B cell (primary cell): ENCODE data around the gene ZNF469. TPM values are rescaled to one million over a fixed set of nuclear protein-coding genes. Genes with fewer than 3 reads are reported as not detected.

Experiments used
- ATAC-seq: fragments of 200-7000 bp; cut with Tn5 transposase; one replicate; pipeline ENCODE4 v1.10.0; 2021; ENCODE audit warnings: low read depth, mild to moderate bottlenecking, moderate number of reproducible peaks, moderate library complexity
- CTCF ChIA-PET: fragments of 350-600 bp; sonication (Branson Sonifier 250); formaldehyde crosslinking; loops from one replicate; lab custom pipeline; 2021; ENCODE audit warnings: antibody characterized with exemption, inconsistent platforms; lab: Charles Lee
- POLR2A ChIA-PET: fragments of 350-600 bp; sonication (Branson Sonifier 250); formaldehyde crosslinking; loops from one replicate; lab custom pipeline; 2021; ENCODE audit warnings: antibody characterized with exemption; lab: Charles Lee
- DNase-seq: peaks from one replicate; pipeline ENCODE4 v3.0.0; 2013
- H2AFZ ChIP-seq: 2 replicates; pipeline ENCODE4 v1.6.1; 2012; ENCODE audit warnings: mild to moderate bottlenecking, low read depth, low read length; ENCODE audit not compliant: insufficient read depth, poor library complexity, severe bottlenecking
- H3K27ac ChIP-seq, 2 donors: 1 replicate in 1 of 2; 2 replicates in 1 of 2; pipeline ENCODE4 v1.5.1; 2012 to 2013; ENCODE audit warnings: low read length in 2 of 2, mild to moderate bottlenecking in 2 of 2, moderate library complexity in 1 of 2
- H3K27me3 ChIP-seq, 4 experiments: fragments of 200-600 bp in 1 of 4; sonication (generic) in 1 of 4; replicated peaks in 1 of 4; 1 replicate in 2 of 4; 2 replicates in 2 of 4; pipeline versions ENCODE4 v1.6.1 to v1.7.0; 2013 to 2016; ENCODE audit warnings: low read length in 3 of 4, mild to moderate bottlenecking in 2 of 4, mixed read lengths in 1 of 4, moderate library complexity in 1 of 4; ENCODE audit not compliant: insufficient read depth in 4 of 4, control insufficient read depth in 3 of 4; ENCODE audit errors: control extremely low read depth in 1 of 4
- H3K36me3 ChIP-seq, 2 experiments: replicated peaks in 1 of 2; 1 replicate in 1 of 2; 2 replicates in 1 of 2; pipeline versions ENCODE4 v1.6.1 to v1.7.1; 2013; ENCODE audit warnings: low read length in 1 of 2; ENCODE audit not compliant: insufficient read depth in 2 of 2, control insufficient read depth in 1 of 2; ENCODE audit errors: control extremely low read depth in 1 of 2, extremely low read depth in 1 of 2
- H3K4me1 ChIP-seq, 2 donors: fragments of 200-600 bp in 1 of 2; sonication (generic) in 1 of 2; 1 replicate in 1 of 2; 2 replicates in 1 of 2; pipeline versions ENCODE4 v1.5.1 to v1.6.1; 2013 to 2017; ENCODE audit warnings: low read length in 2 of 2; ENCODE audit not compliant: control insufficient read depth in 2 of 2, insufficient read depth in 2 of 2
- H3K4me2 ChIP-seq: replicated peaks from 2 replicates; pipeline ENCODE3; 2012; ENCODE audit warnings: mild to moderate bottlenecking, low read depth, low read length; ENCODE audit not compliant: poor library complexity, severe bottlenecking
- H3K4me3 ChIP-seq, 5 experiments: fragments of 200-600 bp in 1 of 5; sonication (generic) in 1 of 5; 1 replicate in 3 of 5; 2 replicates in 2 of 5; pipeline versions ENCODE4 v1.5.1 to v1.7.0; 2011 to 2016; ENCODE audit warnings: low read length in 4 of 5, mild to moderate bottlenecking in 4 of 5, low read depth in 2 of 5, control low read depth in 1 of 5, moderate library complexity in 1 of 5; ENCODE audit not compliant: insufficient read depth in 1 of 5; ENCODE audit errors: control extremely low read depth in 1 of 5, extremely low read depth in 1 of 5
- H3K79me2 ChIP-seq: fragments of 200-600 bp; sonication (generic); one replicate; pipeline ENCODE4 v1.6.0; 2016; ENCODE audit warnings: low read length; ENCODE audit not compliant: control insufficient read depth, insufficient read depth
- H3K9ac ChIP-seq: fragments of 200-600 bp; sonication (generic); 2 replicates; pipeline ENCODE4 v1.6.1; 2017; ENCODE audit warnings: mild to moderate bottlenecking, low read length, moderate library complexity
- H3K9me3 ChIP-seq, 3 donors: one replicate each; pipeline versions ENCODE4 v1.6.1 to v1.7.1; 2013; ENCODE audit warnings: low read length in 2 of 3; ENCODE audit not compliant: control insufficient read depth in 2 of 3, insufficient read depth in 1 of 3; ENCODE audit errors: control extremely low read depth in 1 of 3
- H4K20me1 ChIP-seq: 2 replicates; pipeline ENCODE4 v1.6.0; 2012; ENCODE audit warnings: mild to moderate bottlenecking, low read length; ENCODE audit not compliant: insufficient read depth, control insufficient read depth, poor library complexity, severe bottlenecking
- H3K27ac Mint-ChIP-seq: one replicate; pipeline ENCODE4 v1.8.0; 2021; ENCODE audit warnings: mixed read lengths
- H3K27me3 Mint-ChIP-seq: one replicate; pipeline ENCODE4 v1.8.0; 2021; ENCODE audit warnings: mixed read lengths
- H3K4me1 Mint-ChIP-seq: one replicate; pipeline ENCODE4 v1.8.0; 2021; ENCODE audit warnings: mixed read lengths
- H3K4me3 Mint-ChIP-seq: one replicate; pipeline ENCODE4 v1.8.0; 2021; ENCODE audit warnings: mixed read lengths
- H3K9me3 Mint-ChIP-seq: one replicate; pipeline ENCODE4 v1.8.0; 2022; ENCODE audit warnings: mixed read lengths; ENCODE audit not compliant: insufficient read depth
- CTCF ChIP-seq: fragments of 200-600 bp; IDR thresholded peaks from one replicate; pipeline ENCODE4 v1.8.0; 2022; ENCODE audit warnings: antibody characterized with exemption, mild to moderate bottlenecking
- EZH2 ChIP-seq: IDR thresholded peaks from 2 replicates; pipeline ENCODE4 v1.6.1; 2012; ENCODE audit warnings: borderline replicate concordance, low read depth, mild to moderate bottlenecking, moderate library complexity, low read length; ENCODE audit not compliant: insufficient read depth, poor library complexity, severe bottlenecking
- WGBS: methylation state at CpG from one replicate; pipeline ENCODE4 v1.1.5; 2013; ENCODE audit warnings: missing lambda C conversion rate; ENCODE audit not compliant: insufficient coverage; 5-methylcytosine and 5-hydroxymethylcytosine counted together
- intact Hi-C: fragments of 100-400 bp; cut with micrococcal nuclease; formaldehyde crosslinking; loops from one replicate; pipeline ENCODE4 v1.10.0; 2022
- polyA plus RNA-seq: library from polyadenylated mRNA; depleted of rRNA; stranded (reverse); fragments of >200 nt; gene quantifications from 2 replicates; pipeline ENCODE4 v1.2.3, GENCODE V29; 2012
- total RNA-seq, 2 donors: library from RNA; stranded (reverse); fragments of 120-200 nt in 1 of 2; gene quantifications; 1 replicate in 1 of 2; 2 replicates in 1 of 2; pipeline versions ENCODE4 v1.2.3 to v1.2.4, GENCODE V29; 2013 to 2022

The ZNF469 gene
- total and polyA plus RNA-seq, 2 donors (not counting 1 experiment from before 2014, with no cell fraction given), result 0.25 to 5.9 TPM

GRCh38 chr16:88414521-88415380 lies 32.0 kb downstream of the ZNF469 start:
- Mint-ChIP-seq H3K4me1 (no peaks in the 10 kb centered on the region), H3K27ac (no peak overlapping the region), H3K4me3 (no peak overlapping the region), H3K9me3 (no peaks in the 10 kb centered on the region), H3K27me3 (no peaks in the 10 kb centered on the region)
- Histone ChIP-seq H2AFZ (no peak overlapping the region), H3K27me3 (no peaks in the 10 kb centered on the region), H3K4me2 (no peak overlapping the region), H4K20me1 (no peaks in the 10 kb centered on the region), H3K79me2 (no peaks in the 10 kb centered on the region), H3K27ac (no peak overlapping the region), H3K4me1 (no peaks in the 10 kb centered on the region), H3K36me3 (no peaks in the 10 kb centered on the region), H3K4me3 (no peak overlapping the region), H3K9ac (no peak overlapping the region), H3K9me3 (no peaks in the 10 kb centered on the region)
- CTCF ChIA-PET, result no interaction called here
- ATAC-seq (no peak), DNase-seq (no peak)
- POLR2A ChIA-PET, result no interaction called here
- intact Hi-C loops, result no loop called here
- TF ChIP-seq CTCF (no peak), EZH2 (no peak)
- WGBS, result 92% methylated on average over 33 of the region's 34 CpGs

- no peak overlapping the region for H3K9ac ChIP-seq
- 81% methylated on average over 5 of the region's 5 CpGs for WGBS
- CTCF ChIA-PET, result no interaction called here
These were observed 32.6 kb downstream of the ZNF469 start for GRCh38 chr16:88415381-88415705.

More at GRCh38 chr16:88415381-88415705, 32.6 kb downstream of the ZNF469 start:
- DNase-seq (no peak), ATAC-seq (no peak)
- no peaks in the 10 kb centered on the region for H3K4me1 Mint-ChIP-seq
- no peak overlapping the region for H3K4me3 ChIP-seq
- H3K36me3 ChIP-seq, result no peaks in the 10 kb centered on the region
- no peak for TF ChIP-seq EZH2
- H3K27me3 Mint-ChIP-seq, result no peaks in the 10 kb centered on the region
- intact Hi-C loops, result no loop called here
- no peak overlapping the region for H3K4me2 ChIP-seq
- POLR2A ChIA-PET, result no interaction called here
- H3K9me3 Mint-ChIP-seq, result no peaks in the 10 kb centered on the region
- H3K27ac Mint-ChIP-seq, result no peak overlapping the region
- H4K20me1 ChIP-seq, result no peaks in the 10 kb centered on the region
- H2AFZ ChIP-seq, result no peak overlapping the region
- no peaks in the 10 kb centered on the region for H3K9me3 ChIP-seq
- no peak overlapping the region for H3K27ac ChIP-seq
- no peaks in the 10 kb centered on the region for H3K79me2 ChIP-seq
- peaks cover 0 to 1% (median 0%) of the 10 kb centered on the region in 4 experiments for H3K27me3 ChIP-seq
- no peaks in the 10 kb centered on the region for H3K4me1 ChIP-seq
- H3K4me3 Mint-ChIP-seq, result no peak overlapping the region
